H9 (cell line): ENCODE measurements around the gene LMO1. TPM values are rescaled to one million over a fixed set of nuclear protein-coding genes. Genes with fewer than 3 reads are reported as not detected.
A peak's percentile ranks its signal among the peaks of the same experiment; 100 is the strongest.

Source experiments
- DNase-seq: peaks from one replicate; pipeline ENCODE4 v3.0.0-alpha.2; 2017
- H2AFZ ChIP-seq: one replicate; pipeline ENCODE4 v1.6.1; 2013; ENCODE audit warnings: mild to moderate bottlenecking, low read length, control low read depth, moderate library complexity
- H2AK5ac ChIP-seq: 2 replicates; pipeline ENCODE4 v1.6.1; 2013; ENCODE audit warnings: low read length, control low read depth, mixed read lengths; ENCODE audit not compliant: insufficient read length
- H2BK120ac ChIP-seq: one replicate; pipeline ENCODE4 v1.6.1; 2013; ENCODE audit warnings: low read depth, mild to moderate bottlenecking, low read length, control low read depth, inconsistent platforms; ENCODE audit not compliant: poor library complexity, severe bottlenecking
- H2BK12ac ChIP-seq: 2 replicates; pipeline ENCODE4 v1.6.1; 2013; ENCODE audit warnings: low read length, control low read depth, mixed read lengths, low read depth; ENCODE audit not compliant: insufficient read length
- H2BK15ac ChIP-seq: 2 replicates; pipeline ENCODE4 v1.6.1; 2013; ENCODE audit warnings: low read depth, low read length, control low read depth
- H2BK20ac ChIP-seq: one replicate; pipeline ENCODE4 v1.6.1; 2013; ENCODE audit warnings: low read depth, mild to moderate bottlenecking, low read length, control low read depth, inconsistent platforms; ENCODE audit not compliant: poor library complexity, severe bottlenecking
- H2BK5ac ChIP-seq: 2 replicates; pipeline ENCODE4 v1.6.1; 2013; ENCODE audit warnings: low read length, control low read depth, mixed read lengths; ENCODE audit not compliant: insufficient read length
- H3K14ac ChIP-seq: 2 replicates; pipeline ENCODE4 v1.6.1; 2013; ENCODE audit warnings: low read length, control low read depth; ENCODE audit not compliant: insufficient read depth
- H3K18ac ChIP-seq: 2 replicates; pipeline ENCODE4 v1.6.1; 2013; ENCODE audit warnings: low read depth, mild to moderate bottlenecking, mixed read lengths, low read length, control low read depth; ENCODE audit not compliant: insufficient read length
- H3K23ac ChIP-seq: 2 replicates; pipeline ENCODE4 v1.6.1; 2013; ENCODE audit warnings: low read length, control low read depth, mixed read lengths, low read depth; ENCODE audit not compliant: insufficient read length
- H3K23me2 ChIP-seq: 2 replicates; pipeline ENCODE4 v1.6.1; 2013; ENCODE audit warnings: low read depth, mild to moderate bottlenecking, mixed read lengths, low read length, control low read depth; ENCODE audit not compliant: insufficient read length, poor library complexity, severe bottlenecking
- H3K27ac ChIP-seq: 2 replicates; pipeline ENCODE4 v1.5.1; 2013; ENCODE audit warnings: low read length, control low read depth, mixed read lengths, low read depth; ENCODE audit not compliant: insufficient read length
- H3K27me3 ChIP-seq: 2 replicates; pipeline ENCODE4 v1.6.1; 2013; ENCODE audit warnings: low read length, control low read depth, inconsistent platforms; ENCODE audit not compliant: insufficient read depth
- H3K4ac ChIP-seq: 2 replicates; pipeline ENCODE4 v1.6.1; 2013; ENCODE audit warnings: low read depth, mild to moderate bottlenecking, control low read depth, inconsistent platforms, low read length, moderate library complexity
- H3K4me1 ChIP-seq: 2 replicates; pipeline ENCODE4 v1.6.1; 2013; ENCODE audit warnings: low read length, control low read depth, inconsistent platforms; ENCODE audit not compliant: insufficient read depth
- H3K4me2 ChIP-seq: 2 replicates; pipeline ENCODE4 v1.6.1; 2013; ENCODE audit warnings: low read length, control low read depth, mixed read lengths; ENCODE audit not compliant: insufficient read length, insufficient read depth
- H3K56ac ChIP-seq: 2 replicates; pipeline ENCODE4 v1.6.1; 2013; ENCODE audit warnings: low read depth, mild to moderate bottlenecking, mixed read lengths, low read length, control low read depth; ENCODE audit not compliant: insufficient read length
- H3K79me1 ChIP-seq: 2 replicates; pipeline ENCODE4 v1.6.1; 2013; ENCODE audit warnings: low read depth, mild to moderate bottlenecking, moderate library complexity, low read length, control low read depth, inconsistent platforms; ENCODE audit not compliant: insufficient read depth, poor library complexity, severe bottlenecking
- H3K79me2 ChIP-seq: 2 replicates; pipeline ENCODE4 v1.6.1; 2013; ENCODE audit warnings: low read length, control low read depth, inconsistent platforms; ENCODE audit not compliant: insufficient read depth
- H3K9ac ChIP-seq: 2 replicates; pipeline ENCODE4 v1.6.1; 2013; ENCODE audit warnings: low read length, control low read depth, mixed read lengths; ENCODE audit not compliant: insufficient read length; ENCODE audit errors: extremely low read depth
- H3K9me3 ChIP-seq: one replicate; pipeline ENCODE4 v1.6.1; 2013; ENCODE audit warnings: low read depth, low read length, inconsistent platforms; ENCODE audit not compliant: control insufficient read depth
- H3T11ph ChIP-seq: one replicate; pipeline ENCODE4 v1.6.1; 2013; ENCODE audit warnings: mild to moderate bottlenecking, low read length, control low read depth, inconsistent platforms
- H4K20me1 ChIP-seq: one replicate; pipeline ENCODE4 v1.6.1; 2013; ENCODE audit not compliant: control insufficient read depth, insufficient read length, insufficient read depth
- H4K5ac ChIP-seq: 2 replicates; pipeline ENCODE4 v1.6.1; 2013; ENCODE audit warnings: low read depth, mild to moderate bottlenecking, mixed read lengths, low read length, control low read depth; ENCODE audit not compliant: insufficient read length
- H4K8ac ChIP-seq: replicated peaks from 2 replicates; pipeline ENCODE4 v1.6.1; 2013; ENCODE audit warnings: low read length, control low read depth, mixed read lengths, low read depth; ENCODE audit not compliant: insufficient read length
- H4K91ac ChIP-seq: 2 replicates; pipeline ENCODE4 v1.6.1; 2013; ENCODE audit warnings: low read depth, mild to moderate bottlenecking, moderate library complexity, mixed read lengths, low read length, control low read depth; ENCODE audit not compliant: insufficient read length
- H3K27ac Mint-ChIP-seq, 3 experiments: 2 replicates in 2 of 3; 3 replicates in 1 of 3; pipeline ENCODE4 v1.8.0; 2020 to 2021; ENCODE audit warnings: mixed read lengths in 3 of 3, mild to moderate bottlenecking in 1 of 3, moderate library complexity in 1 of 3
- H3K27me3 Mint-ChIP-seq: 2 replicates; pipeline ENCODE4 v1.8.0; 2021; ENCODE audit warnings: low read depth, mild to moderate bottlenecking, moderate library complexity, mixed read lengths
- H3K36me3 Mint-ChIP-seq, 3 experiments: 2 replicates in 2 of 3; 3 replicates in 1 of 3; pipeline ENCODE4 v1.8.0; 2020 to 2021; ENCODE audit warnings: low read depth in 3 of 3, mixed read lengths in 3 of 3; ENCODE audit not compliant: insufficient read depth in 1 of 3
- H3K4me1 Mint-ChIP-seq, 2 experiments: 2 replicates each; pipeline ENCODE4 v1.8.0; 2020; ENCODE audit warnings: mixed read lengths in 2 of 2
- H3K4me3 Mint-ChIP-seq, 2 experiments: 2 replicates in 1 of 2; 3 replicates in 1 of 2; pipeline ENCODE4 v1.8.0; 2020 to 2021; ENCODE audit warnings: mild to moderate bottlenecking in 2 of 2, mixed read lengths in 2 of 2, moderate library complexity in 1 of 2
- H3K9me3 Mint-ChIP-seq, 2 experiments: 2 replicates in 1 of 2; 3 replicates in 1 of 2; pipeline ENCODE4 v1.8.0; 2020; ENCODE audit warnings: mild to moderate bottlenecking in 2 of 2, mixed read lengths in 2 of 2, moderate library complexity in 1 of 2
- WGBS: extraction: QIAGEN DNeasy Blood & Tissue Kit; methylation state at CpG from one replicate; pipeline ENCODE4 v1.1.7; 2013; ENCODE audit warnings: missing lambda C conversion rate, low lambda C conversion rate, mixed read lengths; ENCODE audit not compliant: insufficient read length; ENCODE audit errors: extremely low coverage; 5-methylcytosine and 5-hydroxymethylcytosine counted together
- total RNA-seq: library from RNA; stranded (reverse); gene quantifications from 2 replicates; pipeline ENCODE4 v1.2.1, GENCODE V29; 2021
- TF ChIP-seq, protein P1 (sequence below): fragments of 200-600 bp; sonication (generic); conservative IDR thresholded peaks from 3 replicates; pipeline ENCODE4 v1.8.0; 2021; ENCODE audit warnings: antibody characterized with exemption, mild to moderate bottlenecking

Gene LMO1
- total RNA-seq, 1 experiment from 2014 or later, result 0.50 TPM

DNA sequence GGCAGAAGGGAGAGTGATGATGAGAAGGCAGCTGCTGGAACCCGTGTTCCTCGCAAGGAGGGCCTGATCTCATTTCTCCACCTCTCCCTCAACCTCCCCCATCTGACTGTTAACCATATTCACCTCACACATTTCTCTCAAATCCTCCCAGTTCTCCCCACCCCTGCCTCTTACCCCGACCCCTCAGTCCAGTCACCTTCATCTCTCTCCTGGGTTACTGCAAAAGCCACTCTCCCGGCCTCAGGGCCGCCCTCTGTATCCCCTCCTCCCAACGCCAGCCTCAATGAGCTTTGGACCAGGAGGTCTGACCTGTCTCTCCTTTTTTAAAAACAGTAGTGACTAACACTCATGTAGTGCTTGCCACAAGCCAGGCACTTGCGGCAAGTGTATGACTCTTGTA is 29.5 kb upstream of the LMO1 start:
- H2BK120ac ChIP-seq, result no peak overlapping the region
- no peak overlapping the region for H3K27ac Mint-ChIP-seq
- H4K5ac ChIP-seq, result no peak overlapping the region
- H4K20me1 ChIP-seq, result no peaks in the 10 kb centered on the region
- no peaks in the 10 kb centered on the region for H3K36me3 Mint-ChIP-seq
- H3K9ac ChIP-seq, result no peak overlapping the region
- no peak overlapping the region for H3K23ac ChIP-seq
- peaks cover 13% of the 10 kb centered on the region for H3K27me3 Mint-ChIP-seq
- no peak overlapping the region for H3K4me2 ChIP-seq
- peak; percentile 14 for DNase-seq
- H3K4me1 Mint-ChIP-seq, result peaks cover 9 to 25% of the 10 kb centered on the region in 2 experiments
- no peak overlapping the region for H3K14ac ChIP-seq
- no peak overlapping the region for H2BK5ac ChIP-seq
- H2AFZ ChIP-seq, result no peak overlapping the region
- H3K9me3 ChIP-seq, result no peaks in the 10 kb centered on the region
- no peak overlapping the region for H2BK15ac ChIP-seq
- no peak overlapping the region for H3K4ac ChIP-seq
- H3K9me3 Mint-ChIP-seq, result no peaks in the 10 kb centered on the region; a peak in 1 of 5 replicates
- H3K27ac ChIP-seq, result no peak overlapping the region
- no peak overlapping the region for H4K8ac ChIP-seq
- no peaks in the 10 kb centered on the region for H3K79me2 ChIP-seq
- no peak overlapping the region for H2BK12ac ChIP-seq
- H3K18ac ChIP-seq, result no peak overlapping the region
- no peak overlapping the region for H2BK20ac ChIP-seq
- H3K27me3 ChIP-seq, result no peaks in the 10 kb centered on the region
- no peak overlapping the region for H3K4me3 Mint-ChIP-seq
- H3K4me1 ChIP-seq, result no peaks in the 10 kb centered on the region
- WGBS, result no CpG with 5 or more reads among the region's 7 CpGs
- H2AK5ac ChIP-seq, result no peak overlapping the region
- H3K23me2 ChIP-seq, result no peaks in the 10 kb centered on the region
- TF ChIP-seq, protein P1, sequence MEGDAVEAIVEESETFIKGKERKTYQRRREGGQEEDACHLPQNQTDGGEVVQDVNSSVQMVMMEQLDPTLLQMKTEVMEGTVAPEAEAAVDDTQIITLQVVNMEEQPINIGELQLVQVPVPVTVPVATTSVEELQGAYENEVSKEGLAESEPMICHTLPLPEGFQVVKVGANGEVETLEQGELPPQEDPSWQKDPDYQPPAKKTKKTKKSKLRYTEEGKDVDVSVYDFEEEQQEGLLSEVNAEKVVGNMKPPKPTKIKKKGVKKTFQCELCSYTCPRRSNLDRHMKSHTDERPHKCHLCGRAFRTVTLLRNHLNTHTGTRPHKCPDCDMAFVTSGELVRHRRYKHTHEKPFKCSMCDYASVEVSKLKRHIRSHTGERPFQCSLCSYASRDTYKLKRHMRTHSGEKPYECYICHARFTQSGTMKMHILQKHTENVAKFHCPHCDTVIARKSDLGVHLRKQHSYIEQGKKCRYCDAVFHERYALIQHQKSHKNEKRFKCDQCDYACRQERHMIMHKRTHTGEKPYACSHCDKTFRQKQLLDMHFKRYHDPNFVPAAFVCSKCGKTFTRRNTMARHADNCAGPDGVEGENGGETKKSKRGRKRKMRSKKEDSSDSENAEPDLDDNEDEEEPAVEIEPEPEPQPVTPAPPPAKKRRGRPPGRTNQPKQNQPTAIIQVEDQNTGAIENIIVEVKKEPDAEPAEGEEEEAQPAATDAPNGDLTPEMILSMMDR, result no peak
- no peak overlapping the region for H3K56ac ChIP-seq
- no peak overlapping the region for H4K91ac ChIP-seq
- no peaks in the 10 kb centered on the region for H3K79me1 ChIP-seq
- H3T11ph ChIP-seq, result no peak overlapping the region
